Panc1 (cell line): Measurements from ENCODE around the gene CASQ1. TPM values are rescaled to one million over a fixed set of nuclear protein-coding genes. Genes with fewer than 3 reads are reported as not detected.

Experiments used
- ATAC-seq: fragments of 200-7000 bp; cut with Tn5 transposase; 2 replicates; pipeline ENCODE4 v1.9.1; 2020; ENCODE audit warnings: mild to moderate bottlenecking, moderate library complexity
- BruUV-seq: library from RNA; stranded (reverse); fragments of 400-500 nt; replicated peaks from 2 replicates; lab custom pipeline; 2021; lab: Mats Ljungman, UMichigan
- CTCF ChIA-PET: fragments of 300-600 bp; sonication (Branson Sonifier 250); formaldehyde crosslinking; loops from one replicate; lab custom pipeline; 2022; ENCODE audit warnings: antibody characterized with exemption; lab: Charles Lee
- POLR2A ChIA-PET: fragments of 300-600 bp; sonication (Branson Sonifier 250); formaldehyde crosslinking; loops from one replicate; lab custom pipeline; 2022; ENCODE audit warnings: antibody characterized with exemption; lab: Charles Lee
- DNase-seq: peaks from one replicate; pipeline ENCODE4 v3.0.0-alpha.2; 2010; ENCODE audit warnings: low read depth, low spot score
- H3K27ac ChIP-seq: 2 replicates; pipeline ENCODE4 v1.5.1; 2011; ENCODE audit warnings: mild to moderate bottlenecking, low read length, inconsistent platforms
- H3K27me3 ChIP-seq: fragments of 200-500 bp; sonication (Bioruptor generic); 2 replicates; pipeline ENCODE4 v1.6.0; 2014; ENCODE audit warnings: low read length, inconsistent platforms; ENCODE audit not compliant: control insufficient read depth, insufficient read depth
- H3K36me3 ChIP-seq: fragments of 200-500 bp; sonication (Bioruptor generic); 2 replicates; pipeline ENCODE4 v1.5.1; 2014; ENCODE audit warnings: inconsistent platforms, mild to moderate bottlenecking, low read length, moderate library complexity; ENCODE audit not compliant: control insufficient read depth, insufficient read depth
- H3K4me1 ChIP-seq: 2 replicates; pipeline ENCODE4 v1.5.1; 2011; ENCODE audit warnings: inconsistent platforms, mild to moderate bottlenecking, low read length, moderate library complexity; ENCODE audit not compliant: control insufficient read depth, insufficient read depth
- H3K4me3 ChIP-seq, 2 experiments: 2 replicates each; pipeline ENCODE4 v1.5.1; 2011 to 2012; ENCODE audit warnings: low read depth in 2 of 2, low read length in 2 of 2, mild to moderate bottlenecking in 2 of 2, inconsistent platforms in 1 of 2, moderate library complexity in 1 of 2
- H3K9me3 ChIP-seq: fragments of 200-500 bp; sonication (Bioruptor generic); 2 replicates; pipeline ENCODE4 v1.5.1; 2014; ENCODE audit warnings: low read depth, mild to moderate bottlenecking, inconsistent platforms, low read length, moderate library complexity; ENCODE audit not compliant: control insufficient read depth, insufficient read depth
- CTCF ChIP-seq: fragments of 450-650 bp; IDR thresholded peaks from 2 replicates; pipeline ENCODE4 v1.5.1; 2017; ENCODE audit warnings: mild to moderate bottlenecking
- POLR2AphosphoS5 ChIP-seq: IDR thresholded peaks from 2 replicates; pipeline ENCODE4 v1.6.1; 2012; ENCODE audit warnings: mild to moderate bottlenecking, low read depth, low read length, moderate library complexity
- REST ChIP-seq, 2 experiments: IDR thresholded peaks; 2 replicates each; pipeline ENCODE4 v1.6.1; 2011 to 2012; ENCODE audit warnings: low read depth in 2 of 2, control low read depth in 1 of 2, low read length in 1 of 2, mild to moderate bottlenecking in 1 of 2, moderate library complexity in 1 of 2; ENCODE audit not compliant: insufficient read depth in 1 of 2
- SIN3A ChIP-seq: IDR thresholded peaks from 2 replicates; pipeline ENCODE4 v1.6.1; 2012; ENCODE audit warnings: low read depth, mild to moderate bottlenecking, low read length, moderate library complexity, borderline replicate concordance; ENCODE audit not compliant: insufficient read depth
- TCF7L2 ChIP-seq: IDR thresholded peaks from 2 replicates; pipeline ENCODE4 v1.6.1; 2011; ENCODE audit warnings: mild to moderate bottlenecking, low read depth, low read length, inconsistent platforms
- in situ Hi-C: cut with HindIII; loops from 2 replicates; pipeline ENCODE4 v1.10.0; 2016; ENCODE audit warnings: low sequenced_read_pairs, low pct_unique_long_range_greater_than_20kb
- intact Hi-C: fragments of 100-400 bp; cut with micrococcal nuclease; formaldehyde crosslinking; loops from one replicate; pipeline ENCODE4 v1.10.0; 2022; ENCODE audit not compliant: unreplicated experiment
- total RNA-seq: library from RNA; stranded (reverse); gene quantifications from one replicate; pipeline ENCODE4 v1.2.1, GENCODE V29; 2021; ENCODE audit not compliant: unreplicated experiment

CASQ1 gene
- total RNA-seq, 1 experiment from 2014 or later: not detected

- H3K27ac ChIP-seq: no peak overlapping the region
- peaks cover 40% of the 10 kb centered on the region for H3K36me3 ChIP-seq
- no peaks in the 10 kb centered on the region for H3K27me3 ChIP-seq
- H3K9me3 ChIP-seq: no peaks in the 10 kb centered on the region
- DNase-seq (no peak), ATAC-seq (no peak)
- TF ChIP-seq TCF7L2 (no peak), SIN3A (no peak), REST (IDR thresholded peaks at IDR 0.05; ENCODE audit: insufficient read depth in 1 of 2, low read depth in 2 of 2, low read length in 1 of 2) (no peak), CTCF (no peak), POLR2AphosphoS5 (no peak)
- no TSS peak for BruUV-seq
- ChIA-PET CTCF (no interaction called here), POLR2A (no interaction called here)
- no peaks in the 10 kb centered on the region for H3K4me1 ChIP-seq
- intact Hi-C loops: loop anchor here (10.0 kb wide), 1 partner anchor 1972 kb away; no protein-coding TSS in a partner anchor
- in situ Hi-C loops: no loop called here
- H3K4me3 ChIP-seq: no peak overlapping the region
Measured at GRCh38 chr1:160222546-160222945, 32.2 kb downstream of the CASQ1 start.

GRCh38 chr1:160224606-160225005 is 34.2 kb downstream of the CASQ1 start:
- CTCF ChIA-PET: no interaction called here

More at GRCh38 chr1:160224606-160225005, 34.2 kb downstream of the CASQ1 start:
- no peaks in the 10 kb centered on the region for H3K4me1 ChIP-seq
- in situ Hi-C loops: no loop called here
- H3K9me3 ChIP-seq: no peaks in the 10 kb centered on the region
- no peak overlapping the region for H3K4me3 ChIP-seq
- DNase-seq (no peak), ATAC-seq (no peak)
- H3K27ac ChIP-seq: no peak overlapping the region
- peaks cover 43% of the 10 kb centered on the region for H3K36me3 ChIP-seq
- no peaks in the 10 kb centered on the region for H3K27me3 ChIP-seq
- POLR2A ChIA-PET: no interaction called here
- intact Hi-C loops: loop anchor here (10.0 kb wide), 1 partner anchor 1970 kb away; no protein-coding TSS in a partner anchor
- TF ChIP-seq CTCF (no peak), TCF7L2 (no peak), SIN3A (no peak), REST (IDR thresholded peaks at IDR 0.05; ENCODE audit: insufficient read depth in 1 of 2, low read depth in 2 of 2, low read length in 1 of 2) (no peak), POLR2AphosphoS5 (no peak)
- no TSS peak for BruUV-seq
